ENCODE measurements around the gene GOLT1B. TPM values are rescaled to one million over a fixed set of nuclear protein-coding genes. Genes with fewer than 3 reads are reported as not detected.
"Not testable (repeated sequence)": the region's sequence is repeated elsewhere in the genome, so short reads cannot be mapped to it uniquely, and the experiment has no call there.

GOLT1B gene, protein sequence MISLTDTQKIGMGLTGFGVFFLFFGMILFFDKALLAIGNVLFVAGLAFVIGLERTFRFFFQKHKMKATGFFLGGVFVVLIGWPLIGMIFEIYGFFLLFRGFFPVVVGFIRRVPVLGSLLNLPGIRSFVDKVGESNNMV
- total RNA-seq, result 22.0 TPM
- long read RNA-seq, transcript GOLT1B-201 (5 exons, 3,227 nt), result major isoform, 5 of 6 reads
- long read RNA-seq, partial matches to known transcripts, result 0 of 6 reads
- long read RNA-seq, other reads (novel, unspliced or antisense), result 1 of 6 reads

GRCh38 chr12:21501258-21502163 lies at the start of gene GOLT1B, which contains the start of gene RECQL:
TSS of gene GOLT1B (plus strand) at chr12:21501789. CDS start at chr12:21501924, 135 bp downstream.
TSS of gene RECQL (minus strand) at chr12:21501635. CDS start at chr12:21499570, 2,065 bp downstream.
- DNase-seq (ENCODE audit: missing footprints), result peak; percentile 92
- peak; percentile 99 for ATAC-seq
- intact Hi-C loops (cut with DNase I), result loop anchor here (10.0 kb wide), 2 partner anchors 153 to 543 kb away; partner anchors contain the start of genes CMAS and LDHB

DNA sequence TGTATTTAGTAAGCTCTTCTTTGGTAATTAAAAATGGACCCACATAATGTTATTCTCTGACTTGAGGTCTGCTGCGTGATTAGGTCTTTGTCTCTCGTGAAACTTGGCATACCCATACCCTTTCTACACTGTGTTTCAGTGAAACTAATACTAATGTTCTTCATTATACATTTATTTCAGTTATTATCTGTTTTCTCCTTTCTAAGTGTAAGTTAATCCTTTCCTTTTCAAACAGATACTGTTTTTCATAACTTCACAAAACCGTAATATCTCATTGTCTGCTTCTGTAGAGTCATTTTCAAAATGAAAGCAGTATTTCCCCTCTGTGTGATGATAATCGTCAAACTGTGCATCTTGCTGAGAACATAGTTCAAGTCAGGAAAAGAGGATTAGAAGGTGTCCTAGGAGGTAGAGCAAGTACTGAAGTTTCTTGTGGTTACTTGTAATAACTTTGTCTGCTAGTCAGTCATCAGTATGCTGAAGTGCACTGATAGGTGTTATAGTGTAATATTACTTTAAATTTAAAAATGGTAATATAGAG lies 48.2 kb upstream of the GOLT1B start:
- intact Hi-C loops (cut with DNase I), result no loop called here
- ATAC-seq (no peak), DNase-seq (ENCODE audit: missing footprints) (no peak)

DNA sequence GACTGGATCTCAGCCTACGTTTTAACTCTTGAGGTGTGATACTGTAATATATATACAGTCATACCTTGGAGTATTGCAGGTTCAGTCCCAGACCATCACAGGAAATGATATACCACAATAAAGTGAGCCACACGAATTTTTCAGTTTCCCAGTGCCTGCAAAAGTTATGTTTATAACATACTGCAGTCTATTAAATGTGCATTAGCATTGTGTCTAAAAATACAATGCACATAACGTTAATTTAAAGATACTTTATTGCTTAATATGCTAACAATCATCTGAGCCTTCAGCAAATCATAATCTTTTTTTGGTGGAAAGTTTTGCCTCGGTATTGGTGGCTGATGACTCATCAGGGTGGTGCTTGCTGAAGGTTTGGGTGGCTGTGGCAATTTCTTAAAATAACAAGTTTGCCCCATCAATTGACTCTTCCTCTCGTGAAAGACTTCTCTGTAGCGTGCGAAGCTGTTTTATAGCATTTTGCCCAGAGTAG lies 45.3 kb upstream of the GOLT1B start:
- intact Hi-C loops (cut with DNase I), result no loop called here
- no peak for DNase-seq (ENCODE audit: missing footprints)
- no peak for ATAC-seq

DNA sequence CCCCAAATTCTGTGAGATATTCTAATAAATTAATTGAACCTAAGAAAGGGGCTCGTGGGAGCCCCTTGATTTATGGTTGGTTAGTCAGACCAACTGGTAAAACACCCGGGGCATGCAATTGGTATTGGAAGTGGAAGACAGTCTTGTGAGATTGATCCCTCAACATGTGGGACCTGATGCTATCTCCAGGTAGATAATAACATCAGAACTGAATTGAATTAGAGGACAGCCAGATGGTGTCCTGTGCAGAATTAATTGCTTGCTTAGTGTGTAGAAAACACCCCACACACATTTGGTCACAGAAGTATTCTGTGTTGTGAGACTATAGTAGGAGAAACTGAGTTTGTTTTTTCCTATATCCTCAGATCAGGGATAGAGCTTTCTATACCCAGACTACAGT lies 42.1 kb upstream of the GOLT1B start:
- ATAC-seq, result no peak
- DNase-seq (ENCODE audit: missing footprints), result no peak
- intact Hi-C loops (cut with DNase I), result no loop called here

GRCh38 chr12:21467334-21467733 lies 34.3 kb upstream of the GOLT1B start:
- ATAC-seq; DNase-seq (ENCODE audit: missing footprints); intact Hi-C loops (cut with DNase I): not testable (repeated sequence)

DNA sequence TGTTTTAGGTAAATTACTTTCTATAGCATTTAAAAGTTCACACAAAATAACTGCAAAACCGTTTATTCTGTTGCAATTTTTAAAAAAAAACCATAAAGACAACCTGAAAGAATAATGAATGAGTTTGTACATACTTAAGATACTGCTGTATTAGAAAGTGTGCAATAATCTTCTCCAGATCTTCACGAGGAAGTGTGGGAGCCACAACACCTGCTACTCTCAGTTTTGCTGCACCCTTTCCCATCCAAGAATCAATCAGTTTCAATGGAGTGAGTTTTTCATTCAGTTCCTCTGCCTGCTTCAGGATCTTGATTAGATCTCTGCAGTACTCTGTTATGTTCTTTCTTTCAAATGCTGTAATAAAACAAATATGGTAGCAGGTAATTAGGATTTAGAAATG lies 30.3 kb upstream of the GOLT1B start:
- intact Hi-C loops (cut with DNase I), result no loop called here
- DNase-seq (ENCODE audit: missing footprints), result no peak
- no peak for ATAC-seq

- ATAC-seq (no peak), DNase-seq (ENCODE audit: missing footprints) (no peak)
- intact Hi-C loops (cut with DNase I), result no loop called here
Measured at GRCh38 chr12:21472197-21472823, 29.3 kb upstream of the GOLT1B start.

GRCh38 chr12:21475552-21475951 lies 26.0 kb upstream of the GOLT1B start:
- DNase-seq (ENCODE audit: missing footprints) (no peak), ATAC-seq (no peak)
- intact Hi-C loops (cut with DNase I), result no loop called here

GRCh38 chr12:21476949-21477348 lies 24.6 kb upstream of the GOLT1B start:
- no peak for DNase-seq (ENCODE audit: missing footprints)
- ATAC-seq, result no peak
- intact Hi-C loops (cut with DNase I), result no loop called here

GRCh38 chr12:21478756-21479455 lies 22.7 kb upstream of the GOLT1B start:
- ATAC-seq, result no peak
- no peak for DNase-seq (ENCODE audit: missing footprints)
- intact Hi-C loops (cut with DNase I), result no loop called here

GRCh38 chr12:21483531-21483930 lies 18.1 kb upstream of the GOLT1B start:
- intact Hi-C loops (cut with DNase I), result no loop called here
- ATAC-seq (no peak), DNase-seq (ENCODE audit: missing footprints) (no peak)

DNA sequence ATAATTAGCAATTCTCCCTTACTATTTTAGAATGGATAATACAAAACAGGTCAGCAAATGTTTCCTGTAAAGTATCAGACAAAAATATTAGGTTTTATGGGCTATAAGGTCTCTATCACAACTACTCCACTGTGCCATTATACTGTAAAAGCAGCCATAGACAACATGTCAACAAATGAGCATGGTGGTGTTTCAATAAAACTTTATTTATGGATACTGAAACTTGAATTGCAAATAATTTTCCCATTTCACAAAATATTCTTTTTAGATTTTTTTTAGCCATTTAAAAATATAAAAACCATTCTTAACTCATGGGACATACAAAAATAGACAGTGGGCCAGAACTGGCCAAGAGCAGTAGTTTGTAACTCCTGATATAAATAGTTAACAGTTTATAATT lies 15.6 kb upstream of the GOLT1B start:
- no peak for DNase-seq (ENCODE audit: missing footprints)
- intact Hi-C loops (cut with DNase I), result no loop called here
- ATAC-seq, result no peak

- ATAC-seq (no peak), DNase-seq (ENCODE audit: missing footprints) (no peak)
- intact Hi-C loops (cut with DNase I), result loop anchor here (10.0 kb wide), 2 partner anchors 155 to 545 kb away; partner anchors contain the start of genes CMAS and LDHB
Measured at GRCh38 chr12:21499765-21500164, 1.8 kb upstream of the GOLT1B start.

DNA sequence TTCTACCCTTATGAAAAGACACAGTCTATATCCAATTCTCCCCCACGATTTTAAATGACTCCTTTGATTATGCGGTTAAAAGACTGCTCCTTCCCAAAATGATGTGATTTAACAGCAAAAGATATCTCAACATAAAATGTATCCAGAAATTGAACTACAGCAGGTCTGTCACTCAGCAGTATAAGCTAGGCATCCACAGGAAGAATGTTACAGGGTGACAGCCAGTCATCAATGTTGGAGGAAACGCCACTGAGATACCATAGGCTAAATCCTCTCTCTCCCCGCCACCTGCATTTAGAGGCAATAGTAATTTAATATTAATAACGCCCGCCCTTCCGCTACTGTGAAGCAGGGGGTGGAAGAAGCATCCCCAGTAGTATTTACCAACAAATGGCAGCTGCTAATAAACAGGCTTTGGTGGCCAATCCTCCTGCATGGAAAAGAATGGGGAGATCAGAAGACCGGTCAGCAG lies 767 bp upstream of the GOLT1B start:
- intact Hi-C loops (cut with DNase I), result loop anchor here (10.0 kb wide), 2 partner anchors 154 to 544 kb away; partner anchors contain the start of genes CMAS and LDHB
- DNase-seq (ENCODE audit: missing footprints), result no peak
- ATAC-seq, result no peak

GRCh38 chr12:21502164-21502496 lies 541 bp downstream of the GOLT1B start:
- intact Hi-C loops (cut with DNase I), result loop anchor here (10.0 kb wide), 2 partner anchors 153 to 543 kb away; partner anchors contain the start of genes CMAS and LDHB
- ATAC-seq (no peak), DNase-seq (ENCODE audit: missing footprints) (no peak)

GRCh38 chr12:21502872-21503271 lies 1.3 kb downstream of the GOLT1B start:
- no peak for ATAC-seq
- intact Hi-C loops (cut with DNase I), result loop anchor here (10.0 kb wide), 2 partner anchors 152 to 542 kb away; partner anchors contain the start of genes CMAS and LDHB
- DNase-seq (ENCODE audit: missing footprints), result no peak

GRCh38 chr12:21505888-21506287 lies 4.3 kb downstream of the GOLT1B start:
- ATAC-seq, result no peak

DNA sequence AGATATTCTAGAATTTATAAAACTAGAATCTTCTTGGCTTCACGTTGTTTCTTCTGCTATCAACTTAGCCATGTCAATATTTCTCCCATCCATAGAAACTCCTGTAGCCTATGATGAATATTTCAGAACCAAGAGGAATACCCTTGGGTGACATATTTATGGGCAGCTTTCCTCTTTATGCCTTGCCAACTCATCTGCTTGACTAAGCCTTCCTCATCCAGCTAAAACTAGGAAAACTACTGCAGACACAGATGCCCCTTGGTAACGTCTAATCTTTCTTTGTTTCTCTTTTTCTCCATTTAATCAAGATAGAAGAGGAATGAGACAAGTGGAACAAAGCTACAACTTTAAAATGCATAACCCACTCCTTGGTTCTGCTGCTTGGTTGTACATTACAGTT lies 6.3 kb downstream of the GOLT1B start:
- no peak for ATAC-seq
- intact Hi-C loops (cut with DNase I), result loop anchor here (10.0 kb wide), 2 partner anchors 147 to 537 kb away; partner anchors contain the start of genes CMAS and LDHB
- DNase-seq (ENCODE audit: missing footprints), result no peak

More at GRCh38 chr12:21505888-21506287, 4.3 kb downstream of the GOLT1B start:
- no peak for DNase-seq (ENCODE audit: missing footprints)
- intact Hi-C loops (cut with DNase I), result loop anchor here (10.0 kb wide), 2 partner anchors 149 to 539 kb away; partner anchors contain the start of genes CMAS and LDHB
